GM23338 (cell line): ENCODE data around the gene TOLLIP. TPM values are rescaled to one million over a fixed set of nuclear protein-coding genes. Genes with fewer than 3 reads are reported as not detected.

Source experiments
- ATAC-seq: fragments of 200-7000 bp; cut with Tn5 transposase; 3 replicates; pipeline ENCODE4 v1.9.1; 2020
- DNase-seq: peaks from one replicate; pipeline ENCODE4 v3.0.0-alpha.2; 2015; ENCODE audit warnings: low spot score
- H2AFZ ChIP-seq: fragments of 200-600 bp; sonication (generic); 2 replicates; pipeline ENCODE4 v1.8.0; 2016; ENCODE audit warnings: antibody characterized with exemption, mild to moderate bottlenecking, moderate library complexity
- H3F3A ChIP-seq: fragments of 200-600 bp; sonication (generic); replicated peaks from 2 replicates; pipeline ENCODE4 v1.8.0; 2017; ENCODE audit warnings: antibody characterized with exemption, mixed run types, low read depth
- H3K27ac ChIP-seq: fragments of 200-600 bp; sonication (generic); 2 replicates; pipeline ENCODE4 v1.6.1; 2016; ENCODE audit warnings: low read depth
- H3K27me3 ChIP-seq: fragments of 200-600 bp; sonication (generic); 2 replicates; pipeline ENCODE4 v1.8.0; 2016; ENCODE audit warnings: mild to moderate bottlenecking, mixed run types, moderate library complexity; ENCODE audit not compliant: insufficient read depth
- H3K36me3 ChIP-seq: fragments of 200-600 bp; sonication (generic); 2 replicates; pipeline ENCODE4 v1.8.0; 2016; ENCODE audit warnings: mild to moderate bottlenecking; ENCODE audit not compliant: insufficient read depth
- H3K4me1 ChIP-seq: fragments of 200-600 bp; sonication (generic); 2 replicates; pipeline ENCODE4 v1.8.0; 2016; ENCODE audit warnings: mild to moderate bottlenecking, moderate library complexity; ENCODE audit not compliant: insufficient read depth
- H3K4me2 ChIP-seq: fragments of 200-600 bp; sonication (generic); 2 replicates; pipeline ENCODE4 v1.7.1; 2017; ENCODE audit warnings: mixed run types
- H3K4me3 ChIP-seq: fragments of 200-600 bp; sonication (generic); 2 replicates; pipeline ENCODE4 v1.6.1; 2016; ENCODE audit warnings: mixed run types
- H3K79me2 ChIP-seq: fragments of 200-600 bp; sonication (generic); replicated peaks from 2 replicates; pipeline ENCODE4 v1.8.0; 2017; ENCODE audit warnings: mild to moderate bottlenecking; ENCODE audit not compliant: insufficient read depth
- H3K9me2 ChIP-seq: fragments of 200-600 bp; sonication (generic); 2 replicates; pipeline ENCODE4 v1.8.0; 2017; ENCODE audit not compliant: insufficient read depth
- H4K20me1 ChIP-seq: fragments of 200-600 bp; sonication (generic); replicated peaks from 2 replicates; pipeline ENCODE4 v1.8.0; 2017; ENCODE audit warnings: mild to moderate bottlenecking; ENCODE audit not compliant: insufficient read depth
- H3K27ac Mint-ChIP-seq: 2 replicates; pipeline ENCODE4 v1.8.0; 2020; ENCODE audit warnings: inconsistent platforms, mild to moderate bottlenecking, moderate library complexity, mixed read lengths
- H3K27me3 Mint-ChIP-seq: 3 replicates; pipeline ENCODE4 v1.8.0; 2022; ENCODE audit warnings: low read depth, mild to moderate bottlenecking, moderate library complexity, mixed read lengths, inconsistent platforms; ENCODE audit not compliant: insufficient read depth, poor library complexity
- H3K36me3 Mint-ChIP-seq: 3 replicates; pipeline ENCODE4 v1.8.0; 2021; ENCODE audit warnings: low read depth, mild to moderate bottlenecking, inconsistent platforms, moderate library complexity, mixed read lengths
- H3K4me1 Mint-ChIP-seq: 3 replicates; pipeline ENCODE4 v1.8.0; 2020; ENCODE audit warnings: mild to moderate bottlenecking, inconsistent platforms, mixed read lengths
- H3K4me3 Mint-ChIP-seq: 3 replicates; pipeline ENCODE4 v1.8.0; 2021; ENCODE audit warnings: moderate library complexity, mild to moderate bottlenecking, inconsistent platforms, mixed read lengths
- H3K9me3 Mint-ChIP-seq: 3 replicates; pipeline ENCODE4 v1.8.0; 2020; ENCODE audit warnings: moderate library complexity, mild to moderate bottlenecking, inconsistent platforms, mixed read lengths
- CREB1 ChIP-seq: fragments of 250-450 bp; sonication (Bioruptor Pico); IDR thresholded peaks from 2 replicates; pipeline ENCODE4 v1.5.0; 2020; ENCODE audit warnings: low read depth, mild to moderate bottlenecking, moderate library complexity
- EZH2phosphoT487 ChIP-seq: fragments of 200-600 bp; sonication (generic); IDR thresholded peaks from one replicate; pipeline ENCODE4 v1.8.1; 2018; ENCODE audit warnings: antibody characterized with exemption; ENCODE audit not compliant: unreplicated experiment
- JUNB ChIP-seq: IDR thresholded peaks from one replicate; pipeline ENCODE4 v1.6.1; 2016; ENCODE audit warnings: antibody characterized with exemption; ENCODE audit not compliant: unreplicated experiment
- NANOG ChIP-seq: IDR thresholded peaks from 2 replicates; pipeline ENCODE4 v1.6.1; 2016; ENCODE audit warnings: antibody characterized with exemption, borderline replicate concordance
- POLR2AphosphoS5 ChIP-seq: IDR thresholded peaks from 2 replicates; pipeline ENCODE4 v1.6.1; 2016; ENCODE audit warnings: antibody characterized with exemption, low read depth
- STAT1 ChIP-seq: IDR thresholded peaks from one replicate; pipeline ENCODE4 v1.6.1; 2016; ENCODE audit warnings: antibody characterized with exemption; ENCODE audit not compliant: unreplicated experiment
- ZNF114 ChIP-seq: fragments of 250-450 bp; sonication (Bioruptor Pico); IDR thresholded peaks from 2 replicates; pipeline ENCODE4 v1.5.0; 2020; ENCODE audit warnings: mild to moderate bottlenecking, moderate library complexity
- ZNF331 ChIP-seq: fragments of 250-450 bp; sonication (Bioruptor Pico); IDR thresholded peaks from 2 replicates; pipeline ENCODE4 v1.5.0; 2020; ENCODE audit warnings: low read depth, mild to moderate bottlenecking, moderate library complexity
- polyA plus RNA-seq: library from polyadenylated mRNA; unstranded; fragments of >200 nt; fragmentation: Nextera tagmentation; extraction: Ambion mirVana; gene quantifications from 2 replicates; pipeline ENCODE4 v1.2.1, GENCODE V29; 2016
- total RNA-seq: library from RNA; depleted of rRNA; stranded (reverse); fragments of >200 nt; shearing (Covaris generic); gene quantifications from 2 replicates; pipeline ENCODE4 v1.2.3, GENCODE V29; 2014
- TF ChIP-seq, protein P1 (sequence below): IDR thresholded peaks from one replicate; pipeline ENCODE4 v1.6.1; 2018; ENCODE audit warnings: antibody characterized with exemption; ENCODE audit not compliant: unreplicated experiment
- TF ChIP-seq, protein P2 (sequence below): IDR thresholded peaks from 2 replicates; pipeline ENCODE4 v1.6.1; 2016; ENCODE audit warnings: antibody characterized with exemption

The TOLLIP gene
- total and polyA plus RNA-seq, 2 experiments from 2014 or later = 13.5 to 18.0 TPM

DNA sequence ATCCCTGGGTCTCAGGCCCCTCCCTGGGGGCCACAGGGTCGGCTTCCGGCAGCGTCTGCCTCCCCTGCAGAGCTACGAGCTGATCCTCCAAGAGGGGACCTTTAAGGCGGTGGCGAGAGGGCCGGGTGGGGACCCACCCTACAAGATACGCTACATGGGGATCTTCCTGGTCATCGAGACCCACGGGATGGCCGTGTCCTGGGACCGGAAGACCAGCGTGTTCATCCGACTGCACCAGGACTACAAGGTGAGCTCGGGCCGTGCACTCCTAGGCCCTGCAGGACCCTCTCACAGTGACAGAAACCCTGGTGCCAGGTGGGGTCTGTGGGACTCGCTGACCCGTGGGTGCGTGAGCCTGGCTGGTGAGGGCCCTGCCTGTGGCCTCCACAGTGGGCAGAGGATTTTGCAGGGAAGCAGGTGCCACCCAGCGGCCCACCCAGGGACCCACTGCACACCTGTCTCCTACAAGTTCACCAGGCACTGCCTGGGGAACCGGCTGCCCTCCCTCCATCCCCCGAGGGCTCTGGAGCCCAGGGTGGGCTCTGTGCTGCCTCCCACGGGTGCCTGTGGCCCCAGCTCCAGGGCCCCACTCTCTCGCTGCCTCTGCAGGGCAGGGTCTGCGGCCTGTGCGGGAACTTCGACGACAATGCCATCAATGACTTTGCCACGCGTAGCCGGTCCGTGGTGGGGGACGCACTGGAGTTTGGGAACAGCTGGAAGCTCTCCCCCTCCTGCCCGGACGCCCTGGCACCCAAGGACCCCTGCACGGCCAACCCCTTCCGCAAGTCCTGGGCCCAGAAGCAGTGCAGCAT is 72.9 kb downstream of the TOLLIP start:
- Mint-ChIP-seq H3K4me3 (no peak overlapping the region), H3K27me3 (peaks cover 2% of the 10 kb centered on the region), H3K36me3 (no peaks in the 10 kb centered on the region), H3K4me1 (no peaks in the 10 kb centered on the region), H3K27ac (no peak overlapping the region), H3K9me3 (peaks cover 3% of the 10 kb centered on the region)
- Histone ChIP-seq H3K4me3 (no peak overlapping the region), H3K79me2 (no peaks in the 10 kb centered on the region), H3K4me1 (no peaks in the 10 kb centered on the region), H3K36me3 (no peaks in the 10 kb centered on the region), H4K20me1 (no peaks in the 10 kb centered on the region), H3K27me3 (no peaks in the 10 kb centered on the region), H3K9me2 (no peaks in the 10 kb centered on the region), H3F3A (no peaks in the 10 kb centered on the region), H3K4me2 (no peak overlapping the region), H2AFZ (no peak overlapping the region), H3K27ac (no peak overlapping the region)
- no peak for DNase-seq
- no peak for ATAC-seq
- TF ChIP-seq, protein P1, sequence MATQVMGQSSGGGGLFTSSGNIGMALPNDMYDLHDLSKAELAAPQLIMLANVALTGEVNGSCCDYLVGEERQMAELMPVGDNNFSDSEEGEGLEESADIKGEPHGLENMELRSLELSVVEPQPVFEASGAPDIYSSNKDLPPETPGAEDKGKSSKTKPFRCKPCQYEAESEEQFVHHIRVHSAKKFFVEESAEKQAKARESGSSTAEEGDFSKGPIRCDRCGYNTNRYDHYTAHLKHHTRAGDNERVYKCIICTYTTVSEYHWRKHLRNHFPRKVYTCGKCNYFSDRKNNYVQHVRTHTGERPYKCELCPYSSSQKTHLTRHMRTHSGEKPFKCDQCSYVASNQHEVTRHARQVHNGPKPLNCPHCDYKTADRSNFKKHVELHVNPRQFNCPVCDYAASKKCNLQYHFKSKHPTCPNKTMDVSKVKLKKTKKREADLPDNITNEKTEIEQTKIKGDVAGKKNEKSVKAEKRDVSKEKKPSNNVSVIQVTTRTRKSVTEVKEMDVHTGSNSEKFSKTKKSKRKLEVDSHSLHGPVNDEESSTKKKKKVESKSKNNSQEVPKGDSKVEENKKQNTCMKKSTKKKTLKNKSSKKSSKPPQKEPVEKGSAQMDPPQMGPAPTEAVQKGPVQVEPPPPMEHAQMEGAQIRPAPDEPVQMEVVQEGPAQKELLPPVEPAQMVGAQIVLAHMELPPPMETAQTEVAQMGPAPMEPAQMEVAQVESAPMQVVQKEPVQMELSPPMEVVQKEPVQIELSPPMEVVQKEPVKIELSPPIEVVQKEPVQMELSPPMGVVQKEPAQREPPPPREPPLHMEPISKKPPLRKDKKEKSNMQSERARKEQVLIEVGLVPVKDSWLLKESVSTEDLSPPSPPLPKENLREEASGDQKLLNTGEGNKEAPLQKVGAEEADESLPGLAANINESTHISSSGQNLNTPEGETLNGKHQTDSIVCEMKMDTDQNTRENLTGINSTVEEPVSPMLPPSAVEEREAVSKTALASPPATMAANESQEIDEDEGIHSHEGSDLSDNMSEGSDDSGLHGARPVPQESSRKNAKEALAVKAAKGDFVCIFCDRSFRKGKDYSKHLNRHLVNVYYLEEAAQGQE = no peak
- TF ChIP-seq, protein P2, sequence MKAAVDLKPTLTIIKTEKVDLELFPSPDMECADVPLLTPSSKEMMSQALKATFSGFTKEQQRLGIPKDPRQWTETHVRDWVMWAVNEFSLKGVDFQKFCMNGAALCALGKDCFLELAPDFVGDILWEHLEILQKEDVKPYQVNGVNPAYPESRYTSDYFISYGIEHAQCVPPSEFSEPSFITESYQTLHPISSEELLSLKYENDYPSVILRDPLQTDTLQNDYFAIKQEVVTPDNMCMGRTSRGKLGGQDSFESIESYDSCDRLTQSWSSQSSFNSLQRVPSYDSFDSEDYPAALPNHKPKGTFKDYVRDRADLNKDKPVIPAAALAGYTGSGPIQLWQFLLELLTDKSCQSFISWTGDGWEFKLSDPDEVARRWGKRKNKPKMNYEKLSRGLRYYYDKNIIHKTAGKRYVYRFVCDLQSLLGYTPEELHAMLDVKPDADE = no peak
- no peak for TF ChIP-seq STAT1
- no peak for TF ChIP-seq NANOG
- no peak for TF ChIP-seq ZNF114 (CRISPR knock-in tag)
- no peak for TF ChIP-seq POLR2AphosphoS5

DNA sequence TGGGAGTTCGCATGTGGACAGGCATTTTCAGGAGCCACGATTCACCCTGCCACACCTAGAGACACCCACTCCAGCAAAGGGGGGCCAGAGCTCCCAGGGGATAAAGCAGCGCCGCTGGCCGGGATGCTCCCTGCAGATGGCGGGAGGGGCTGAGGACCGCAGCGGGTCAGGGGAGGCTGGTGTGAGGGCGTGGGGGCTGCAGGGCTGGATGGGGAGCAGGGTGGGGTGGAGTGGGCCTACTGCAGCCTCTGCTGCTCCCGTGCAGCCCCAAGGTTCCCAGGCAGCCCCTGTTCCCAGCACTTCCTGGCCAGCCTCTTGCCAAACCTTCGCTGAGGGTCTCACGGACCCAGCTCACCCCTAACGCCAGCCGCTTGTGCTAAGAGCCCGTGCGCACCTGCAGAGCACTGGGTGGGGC is 73.5 kb downstream of the TOLLIP start:
- no peaks in the 10 kb centered on the region for H3K36me3 ChIP-seq
- H3K4me3 Mint-ChIP-seq = no peak overlapping the region
- no peak overlapping the region for H3K4me3 ChIP-seq
- H3K9me3 Mint-ChIP-seq = no peaks in the 10 kb centered on the region; the same call in 1 of the 3 replicates
- no peaks in the 10 kb centered on the region for H3K4me1 Mint-ChIP-seq
- H3K9me2 ChIP-seq = no peaks in the 10 kb centered on the region
- H3K4me1 ChIP-seq = no peaks in the 10 kb centered on the region
- no peak overlapping the region for H3K4me2 ChIP-seq
- H4K20me1 ChIP-seq = no peaks in the 10 kb centered on the region
- no peaks in the 10 kb centered on the region for H3F3A ChIP-seq
- no peaks in the 10 kb centered on the region for H3K27me3 ChIP-seq
- no peaks in the 10 kb centered on the region for H3K36me3 Mint-ChIP-seq
- H3K27ac ChIP-seq = no peak overlapping the region
- no peak overlapping the region for H3K27ac Mint-ChIP-seq
- no peaks in the 10 kb centered on the region for H3K79me2 ChIP-seq
- DNase-seq (no peak), ATAC-seq (no peak)
- peaks cover 2% of the 10 kb centered on the region for H3K27me3 Mint-ChIP-seq
- no peak overlapping the region for H2AFZ ChIP-seq
- TF ChIP-seq, protein P2 = no peak
- no peak for TF ChIP-seq CREB1
- no peak for TF ChIP-seq ZNF114 (CRISPR knock-in tag)
- no peak for TF ChIP-seq ZNF331 (CRISPR knock-in tag)
- no peak for TF ChIP-seq JUNB
- no peak for TF ChIP-seq NANOG
- no peak for TF ChIP-seq STAT1
- TF ChIP-seq EZH2phosphoT487 = no peak
- TF ChIP-seq, protein P1 = no peak
